Loucy (cell line): Measurements from ENCODE around the gene LDHAL6B.

ENCODE experiments used
- H2AFZ ChIP-seq: fragments of 200-600 bp; sonication (generic); 2 replicates; pipeline ENCODE4 v1.6.0; 2016; ENCODE audit warnings: antibody characterized with exemption, mild to moderate bottlenecking, low read length, moderate library complexity
- H3F3A ChIP-seq: fragments of 200-600 bp; 2 replicates; pipeline ENCODE4 v1.6.0; 2016; ENCODE audit warnings: antibody characterized with exemption, low read depth, mild to moderate bottlenecking
- H3K27me3 ChIP-seq: fragments of 200-600 bp; sonication (generic); 2 replicates; pipeline ENCODE4 v1.6.1; 2014; ENCODE audit warnings: low read length, mild to moderate bottlenecking; ENCODE audit not compliant: insufficient read depth, poor library complexity, severe bottlenecking
- H3K36me3 ChIP-seq: fragments of 200-600 bp; sonication (generic); 2 replicates; pipeline ENCODE4 v1.6.1; 2016; ENCODE audit warnings: low read length; ENCODE audit not compliant: insufficient read depth
- H3K4me1 ChIP-seq: fragments of 200-600 bp; sonication (generic); 2 replicates; pipeline ENCODE4 v1.5.1; 2014; ENCODE audit warnings: low read length, mild to moderate bottlenecking; ENCODE audit not compliant: insufficient read depth, poor library complexity, severe bottlenecking
- H3K4me2 ChIP-seq: fragments of 200-600 bp; sonication (generic); 2 replicates; pipeline ENCODE4 v1.6.0; 2014; ENCODE audit warnings: antibody characterized with exemption, low read length, low read depth, mild to moderate bottlenecking; ENCODE audit not compliant: poor library complexity, severe bottlenecking
- H3K4me3 ChIP-seq: fragments of 200-600 bp; sonication (generic); 2 replicates; pipeline ENCODE4 v1.5.1; 2014; ENCODE audit warnings: low read length, mild to moderate bottlenecking, mixed read lengths; ENCODE audit not compliant: poor library complexity, severe bottlenecking
- H3K79me2 ChIP-seq: fragments of 200-600 bp; sonication (generic); 2 replicates; pipeline ENCODE4 v1.6.1; 2014; ENCODE audit warnings: low read length; ENCODE audit not compliant: insufficient read depth
- H3K9ac ChIP-seq: fragments of 200-600 bp; sonication (generic); 2 replicates; pipeline ENCODE4 v1.6.0; 2014; ENCODE audit warnings: mild to moderate bottlenecking, low read depth, low read length, moderate library complexity; ENCODE audit not compliant: poor library complexity, severe bottlenecking
- H3K9me2 ChIP-seq: fragments of 200-600 bp; sonication (generic); replicated peaks from 2 replicates; pipeline ENCODE4 v1.6.1; 2016; ENCODE audit warnings: low read depth, low read length, mixed read lengths
- H3K9me3 ChIP-seq: fragments of 200-600 bp; sonication (generic); 2 replicates; pipeline ENCODE4 v1.6.1; 2014; ENCODE audit warnings: mild to moderate bottlenecking, antibody characterized with exemption, low read length, low read depth; ENCODE audit not compliant: insufficient read depth
- H4K20me1 ChIP-seq: fragments of 200-600 bp; sonication (generic); 2 replicates; pipeline ENCODE4 v1.6.0; 2014; ENCODE audit warnings: antibody characterized with exemption, low read length, mild to moderate bottlenecking; ENCODE audit not compliant: insufficient read depth, poor library complexity, severe bottlenecking
- CTCF ChIP-seq: fragments of 200-600 bp; sonication (generic); conservative IDR thresholded peaks from 2 replicates; pipeline ENCODE4 v1.5.1; 2014; ENCODE audit warnings: mild to moderate bottlenecking, antibody characterized with exemption, low read length
- EZH2phosphoT487 ChIP-seq: fragments of 200-600 bp; IDR thresholded peaks from 2 replicates; pipeline ENCODE4 v1.6.1; 2018; ENCODE audit warnings: antibody characterized with exemption, mild to moderate bottlenecking, moderate library complexity, borderline replicate concordance

Gene LDHAL6B

GRCh38 chr15:59251001-59251845, 44.6 kb downstream of the LDHAL6B start:
- no peaks in the 10 kb centered on the region for H3K27me3 ChIP-seq
- H3K79me2 ChIP-seq: no peaks in the 10 kb centered on the region
- H3K9ac ChIP-seq: no peak overlapping the region
- H3F3A ChIP-seq: no peaks in the 10 kb centered on the region
- H3K4me3 ChIP-seq: no peak overlapping the region
- no peaks in the 10 kb centered on the region for H4K20me1 ChIP-seq
- no peak overlapping the region for H2AFZ ChIP-seq
- no peaks in the 10 kb centered on the region for H3K9me2 ChIP-seq
- no peak overlapping the region for H3K4me2 ChIP-seq
- H3K9me3 ChIP-seq: no peaks in the 10 kb centered on the region
- no peak for TF ChIP-seq EZH2phosphoT487
- TF ChIP-seq CTCF: no peak
- no peaks in the 10 kb centered on the region for H3K4me1 ChIP-seq
- no peaks in the 10 kb centered on the region for H3K36me3 ChIP-seq

- no peaks in the 10 kb centered on the region for H3K9me2 ChIP-seq
- H4K20me1 ChIP-seq: no peaks in the 10 kb centered on the region
- no peaks in the 10 kb centered on the region for H3K36me3 ChIP-seq
- H3K9me3 ChIP-seq: no peaks in the 10 kb centered on the region
- TF ChIP-seq EZH2phosphoT487 (no peak), CTCF (no peak)
- H3K4me1 ChIP-seq: no peaks in the 10 kb centered on the region
- no peak overlapping the region for H3K4me2 ChIP-seq
- H3K27me3 ChIP-seq: no peaks in the 10 kb centered on the region
- no peak overlapping the region for H3K4me3 ChIP-seq
- H3K9ac ChIP-seq: no peak overlapping the region
- H2AFZ ChIP-seq: no peak overlapping the region
- no peaks in the 10 kb centered on the region for H3F3A ChIP-seq
- no peaks in the 10 kb centered on the region for H3K79me2 ChIP-seq
Measured at GRCh38 chr15:59252137-59252536, 45.5 kb downstream of the LDHAL6B start.

- Histone ChIP-seq H3K4me1 (no peaks in the 10 kb centered on the region), H3K9ac (no peak overlapping the region), H3K4me3 (no peak overlapping the region), H3K36me3 (no peaks in the 10 kb centered on the region), H3K9me3 (no peaks in the 10 kb centered on the region), H3F3A (no peaks in the 10 kb centered on the region), H4K20me1 (no peaks in the 10 kb centered on the region), H2AFZ (no peak overlapping the region), H3K79me2 (no peaks in the 10 kb centered on the region), H3K4me2 (no peak overlapping the region), H3K27me3 (no peaks in the 10 kb centered on the region), H3K9me2 (no peaks in the 10 kb centered on the region)
- TF ChIP-seq CTCF: no peak
- no peak for TF ChIP-seq EZH2phosphoT487
Measured at GRCh38 chr15:59255680-59256336, 49.2 kb downstream of the LDHAL6B start.
